ENCODE data around the gene TIMP3.

The TIMP3 gene

GRCh38 chr22:32795214-32795596 lies 6.3 kb upstream of the TIMP3 start:
- no peak for DNase-seq (ENCODE audit: low read depth)
- TF ChIP-seq MYC (IDR thresholded peaks at IDR 0.05; ENCODE audit: low read depth, low read length) = no peak
- TF ChIP-seq MAX (IDR thresholded peaks at IDR 0.05; ENCODE audit: low read depth, low read length) = no peak
- TF ChIP-seq POLR2A (IDR thresholded peaks at IDR 0.05; ENCODE audit: extremely low read depth, insufficient read length) = no peak
- no peak for TF ChIP-seq CTCF (IDR thresholded peaks at IDR 0.05; ENCODE audit: low read depth, low read length)
- H3K4me3 ChIP-seq (ENCODE audit: low read depth, low read length) = no peak overlapping the region

- DNase-seq (ENCODE audit: low read depth) = peak; percentile 67
- TF ChIP-seq MYC (IDR thresholded peaks at IDR 0.05; ENCODE audit: low read depth, low read length) (no peak), CTCF (IDR thresholded peaks at IDR 0.05; ENCODE audit: low read depth, low read length) (peak; percentile 89)
- H3K4me3 ChIP-seq (ENCODE audit: low read depth, low read length) = no peak overlapping the region
Measured at GRCh38 chr22:32796865-32797573, 4.5 kb upstream of the TIMP3 start.

- TF ChIP-seq MAX (IDR thresholded peaks at IDR 0.05; ENCODE audit: low read depth, low read length) (no peak), MYC (IDR thresholded peaks at IDR 0.05; ENCODE audit: low read depth, low read length) (no peak)
- no peak for DNase-seq (ENCODE audit: low read depth)
- H3K4me3 ChIP-seq (ENCODE audit: low read depth, low read length) = no peak overlapping the region
Measured at GRCh38 chr22:32799496-32799895, 2.0 kb upstream of the TIMP3 start.

GRCh38 chr22:32800158-32800882 lies 1.2 kb upstream of the TIMP3 start:
- no peak overlapping the region for H3K4me3 ChIP-seq (ENCODE audit: low read depth, low read length)
- no peak for DNase-seq (ENCODE audit: low read depth)
- no peak for TF ChIP-seq MAX (IDR thresholded peaks at IDR 0.05; ENCODE audit: low read depth, low read length)
- TF ChIP-seq MYC (IDR thresholded peaks at IDR 0.05; ENCODE audit: low read depth, low read length) = no peak
- no peak for TF ChIP-seq CTCF (IDR thresholded peaks at IDR 0.05; ENCODE audit: low read depth, low read length)
- no peak for TF ChIP-seq POLR2A (IDR thresholded peaks at IDR 0.05; ENCODE audit: extremely low read depth, insufficient read length)

- no peak for TF ChIP-seq POLR2A (IDR thresholded peaks at IDR 0.05; ENCODE audit: extremely low read depth, insufficient read length)
- TF ChIP-seq MAX (IDR thresholded peaks at IDR 0.05; ENCODE audit: low read depth, low read length) = no peak
- no peak for TF ChIP-seq MYC (IDR thresholded peaks at IDR 0.05; ENCODE audit: low read depth, low read length)
- no peak for TF ChIP-seq CTCF (IDR thresholded peaks at IDR 0.05; ENCODE audit: low read depth, low read length)
- DNase-seq (ENCODE audit: low read depth) = no peak
- no peak overlapping the region for H3K4me3 ChIP-seq (ENCODE audit: low read depth, low read length)
Measured at GRCh38 chr22:32800994-32801536, 440 bp upstream of the TIMP3 start.

GRCh38 chr22:32802237-32802765 lies 796 bp downstream of the TIMP3 start:
- no peak for DNase-seq (ENCODE audit: low read depth)
- TF ChIP-seq MYC (IDR thresholded peaks at IDR 0.05; ENCODE audit: low read depth, low read length) (no peak), MAX (IDR thresholded peaks at IDR 0.05; ENCODE audit: low read depth, low read length) (no peak), POLR2A (IDR thresholded peaks at IDR 0.05; ENCODE audit: extremely low read depth, insufficient read length) (no peak), CTCF (IDR thresholded peaks at IDR 0.05; ENCODE audit: low read depth, low read length) (no peak)
- no peak overlapping the region for H3K4me3 ChIP-seq (ENCODE audit: low read depth, low read length)

Measured in NB4 (cell line).